ENCODE results near the gene ZNF451. TPM values are rescaled to one million over a fixed set of nuclear protein-coding genes. Genes with fewer than 3 reads are reported as not detected.

Gene ZNF451
- polyA plus RNA-seq, 2 donors: 7.3 to 9.1 TPM

DNA sequence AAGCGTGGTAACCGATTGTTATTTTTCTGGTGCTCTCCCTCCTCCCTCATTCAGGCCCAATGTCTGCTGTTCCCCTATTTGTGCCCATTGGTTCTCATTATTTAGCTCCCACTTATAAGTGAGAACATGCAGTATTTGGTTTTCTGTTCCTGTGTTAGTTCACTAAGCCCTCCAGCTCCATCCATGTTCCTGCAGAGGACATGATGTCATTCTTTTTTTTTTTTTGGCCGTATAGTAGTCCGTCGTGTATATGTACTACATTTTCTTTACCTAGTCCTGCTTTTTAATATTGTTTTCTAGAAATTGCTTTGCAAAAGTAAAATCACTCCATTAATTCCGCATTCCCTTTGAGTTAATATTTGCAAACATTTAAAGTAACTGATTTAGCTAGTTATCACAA is 23.1 kb downstream of the ZNF451 start:
- Histone ChIP-seq H3K4me1 (ENCODE audit: control insufficient read depth in 2 of 2, insufficient read depth in 2 of 2, low read length in 1 of 2) (no peaks in the 10 kb centered on the region), H3K27ac (ENCODE audit: low read depth in 2 of 2, low read length in 1 of 2) (no peak overlapping the region), H3K4me3 (ENCODE audit: low read depth in 1 of 2, low read length in 2 of 2) (no peak overlapping the region), H3K36me3 (ENCODE audit: control insufficient read depth in 2 of 2, insufficient read depth in 2 of 2, low read length in 1 of 2) (no peaks in the 10 kb centered on the region), H3K27me3 (ENCODE audit: control insufficient read depth in 1 of 2, insufficient read depth in 2 of 2, low read length in 2 of 2) (no peaks in the 10 kb centered on the region), H3K9me3 (ENCODE audit: control insufficient read depth in 2 of 2, insufficient read depth in 1 of 2, low read depth in 1 of 2, low read length in 1 of 2) (no peaks in the 10 kb centered on the region)
- 95 to 97% methylated on average over 6 of the region's 6 CpGs for WGBS, 2 donors

DNA sequence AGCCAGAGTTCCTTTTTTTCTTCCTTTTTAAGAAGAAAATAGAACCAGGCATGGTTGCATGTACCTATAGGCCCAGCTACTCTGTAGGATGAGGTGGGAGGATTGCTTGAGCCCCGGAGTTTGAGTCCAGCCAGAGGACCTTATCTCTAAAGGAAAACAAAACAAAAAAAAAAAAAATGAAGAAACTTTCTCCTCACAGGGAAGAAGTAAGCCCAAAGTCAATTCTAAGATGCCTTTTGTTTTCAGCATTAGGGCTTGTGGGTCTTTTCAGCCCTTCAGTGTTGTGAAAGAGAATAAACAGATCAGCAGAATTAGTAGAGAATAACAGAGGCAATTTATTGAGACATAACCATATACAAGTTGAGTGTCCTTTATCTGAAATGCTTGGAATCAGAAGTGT is 26.8 kb downstream of the ZNF451 start:
- no peaks in the 10 kb centered on the region for H3K27me3 ChIP-seq (ENCODE audit: control insufficient read depth in 1 of 2, insufficient read depth in 2 of 2, low read length in 2 of 2)
- no peak overlapping the region for H3K27ac ChIP-seq (ENCODE audit: low read depth in 2 of 2, low read length in 1 of 2)
- H3K4me1 ChIP-seq (ENCODE audit: control insufficient read depth in 2 of 2, insufficient read depth in 2 of 2, low read length in 1 of 2): no peaks in the 10 kb centered on the region
- H3K36me3 ChIP-seq (ENCODE audit: control insufficient read depth in 2 of 2, insufficient read depth in 2 of 2, low read length in 1 of 2): no peaks in the 10 kb centered on the region
- H3K9me3 ChIP-seq (ENCODE audit: control insufficient read depth in 2 of 2, insufficient read depth in 1 of 2, low read depth in 1 of 2, low read length in 1 of 2): no peaks in the 10 kb centered on the region
- H3K4me3 ChIP-seq (ENCODE audit: low read depth in 1 of 2, low read length in 2 of 2): no peak overlapping the region
- WGBS, 2 donors: 52 to 68% methylated on average over 1 of the region's 1 CpG

DNA sequence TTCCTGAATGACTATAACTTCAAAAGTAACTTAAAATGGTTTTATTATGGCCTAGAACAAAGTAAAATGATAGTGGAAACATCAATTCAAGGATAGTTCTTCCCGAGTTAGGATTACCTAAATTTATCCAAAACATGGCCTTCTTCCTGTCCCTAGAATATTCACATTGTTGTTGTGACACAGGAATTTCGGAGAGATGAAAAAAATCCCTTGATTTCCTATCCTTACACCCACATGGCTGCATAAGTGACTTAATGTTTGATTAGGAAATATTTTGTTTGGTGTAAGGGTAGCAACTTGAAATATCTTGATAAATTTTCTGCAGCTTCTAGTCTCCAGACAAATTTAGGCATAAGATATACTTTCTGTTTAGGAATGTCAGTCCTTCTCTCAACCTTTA is 27.8 kb downstream of the ZNF451 start:
- H3K9me3 ChIP-seq (ENCODE audit: control insufficient read depth in 2 of 2, insufficient read depth in 1 of 2, low read depth in 1 of 2, low read length in 1 of 2): no peaks in the 10 kb centered on the region
- no peak overlapping the region for H3K27ac ChIP-seq (ENCODE audit: low read depth in 2 of 2, low read length in 1 of 2)
- no peaks in the 10 kb centered on the region for H3K27me3 ChIP-seq (ENCODE audit: control insufficient read depth in 1 of 2, insufficient read depth in 2 of 2, low read length in 2 of 2)
- no peaks in the 10 kb centered on the region for H3K4me1 ChIP-seq (ENCODE audit: control insufficient read depth in 2 of 2, insufficient read depth in 2 of 2, low read length in 1 of 2)
- no peak overlapping the region for H3K4me3 ChIP-seq (ENCODE audit: low read depth in 1 of 2, low read length in 2 of 2)
- no peaks in the 10 kb centered on the region for H3K36me3 ChIP-seq (ENCODE audit: control insufficient read depth in 2 of 2, insufficient read depth in 2 of 2, low read length in 1 of 2)
- 80 to 82% methylated on average over 2 of the region's 2 CpGs for WGBS, 2 donors

DNA sequence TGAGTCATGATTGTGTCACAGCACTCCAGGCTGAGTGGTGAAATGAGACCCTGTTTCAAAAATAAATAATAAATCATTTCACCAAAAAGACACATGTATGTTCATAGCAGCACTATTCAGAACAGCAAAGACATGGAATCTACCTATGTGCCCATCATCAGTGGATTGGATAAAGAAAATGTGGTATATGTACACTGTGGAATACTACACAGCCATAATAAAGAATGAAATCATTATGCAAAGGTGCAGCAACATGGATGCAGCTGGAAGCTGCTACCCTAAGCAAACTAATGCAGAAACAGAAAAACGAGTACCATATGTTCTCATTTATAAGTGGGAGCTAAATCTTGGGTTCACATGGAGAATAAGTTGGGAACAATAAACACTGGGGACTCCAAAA is 33.1 kb downstream of the ZNF451 start:
- Histone ChIP-seq H3K27ac (ENCODE audit: low read depth in 2 of 2, low read length in 1 of 2) (no peak overlapping the region), H3K36me3 (ENCODE audit: control insufficient read depth in 2 of 2, insufficient read depth in 2 of 2, low read length in 1 of 2) (no peaks in the 10 kb centered on the region), H3K27me3 (ENCODE audit: control insufficient read depth in 1 of 2, insufficient read depth in 2 of 2, low read length in 2 of 2) (no peaks in the 10 kb centered on the region), H3K4me1 (ENCODE audit: control insufficient read depth in 2 of 2, insufficient read depth in 2 of 2, low read length in 1 of 2) (no peaks in the 10 kb centered on the region), H3K4me3 (ENCODE audit: low read depth in 1 of 2, low read length in 2 of 2) (no peak overlapping the region), H3K9me3 (ENCODE audit: control insufficient read depth in 2 of 2, insufficient read depth in 1 of 2, low read depth in 1 of 2, low read length in 1 of 2) (no peaks in the 10 kb centered on the region)
- 95 to 99% methylated on average over 1 of the region's 1 CpG for WGBS, 2 donors

DNA sequence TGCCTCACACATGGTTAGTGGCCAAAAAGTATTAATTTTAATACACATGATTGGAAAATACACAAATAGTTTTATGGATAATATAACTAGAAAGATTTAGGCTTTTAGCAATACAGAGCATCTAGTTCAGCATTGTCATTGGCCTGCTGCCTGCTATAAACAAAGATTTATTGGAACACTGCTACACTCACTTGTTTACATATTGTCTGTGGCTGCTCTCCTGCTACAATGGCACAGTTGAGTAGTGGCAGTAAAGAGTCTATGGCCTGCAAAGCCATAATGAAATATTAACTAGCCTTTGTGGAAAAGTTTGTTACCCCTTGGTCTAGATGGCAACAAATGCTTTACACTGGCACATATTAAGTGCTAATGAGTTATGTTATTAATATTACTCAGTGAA is 37.8 kb downstream of the ZNF451 start:
- Histone ChIP-seq H3K36me3 (ENCODE audit: control insufficient read depth in 2 of 2, insufficient read depth in 2 of 2, low read length in 1 of 2) (no peaks in the 10 kb centered on the region), H3K27me3 (ENCODE audit: control insufficient read depth in 1 of 2, insufficient read depth in 2 of 2, low read length in 2 of 2) (no peaks in the 10 kb centered on the region), H3K9me3 (ENCODE audit: control insufficient read depth in 2 of 2, insufficient read depth in 1 of 2, low read depth in 1 of 2, low read length in 1 of 2) (no peaks in the 10 kb centered on the region), H3K27ac (ENCODE audit: low read depth in 2 of 2, low read length in 1 of 2) (no peak overlapping the region), H3K4me3 (ENCODE audit: low read depth in 1 of 2, low read length in 2 of 2) (no peak overlapping the region), H3K4me1 (ENCODE audit: control insufficient read depth in 2 of 2, insufficient read depth in 2 of 2, low read length in 1 of 2) (no peaks in the 10 kb centered on the region)

DNA sequence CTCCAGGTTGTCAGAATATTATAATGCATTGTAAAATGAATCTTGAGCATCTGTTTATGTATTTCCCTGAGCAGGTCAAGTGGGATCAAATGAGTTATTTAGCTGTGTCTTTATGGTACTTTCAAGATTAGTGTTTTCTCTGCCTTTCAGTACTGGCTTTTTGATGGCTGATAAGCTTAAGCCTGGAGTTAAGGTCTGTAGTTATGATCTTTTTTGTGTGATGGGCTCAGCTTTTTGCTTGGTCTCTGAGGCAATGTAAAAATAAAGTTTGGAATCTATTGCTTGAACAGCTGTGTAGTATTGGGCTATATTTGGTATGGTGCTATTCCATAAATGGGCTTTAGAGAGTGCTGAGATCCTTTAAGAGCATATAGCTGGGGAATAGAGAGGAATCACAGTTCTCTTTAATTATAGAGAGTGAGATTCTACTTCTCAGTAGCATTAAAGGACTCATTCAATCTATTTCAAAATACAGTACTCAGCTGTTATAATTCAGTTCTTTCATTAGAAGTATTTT is 40.7 kb downstream of the ZNF451 start:
- Histone ChIP-seq H3K27ac (ENCODE audit: low read depth in 2 of 2, low read length in 1 of 2) (no peak overlapping the region), H3K9me3 (ENCODE audit: control insufficient read depth in 2 of 2, insufficient read depth in 1 of 2, low read depth in 1 of 2, low read length in 1 of 2) (no peaks in the 10 kb centered on the region), H3K36me3 (ENCODE audit: control insufficient read depth in 2 of 2, insufficient read depth in 2 of 2, low read length in 1 of 2) (peaks cover 0 to 3% of the 10 kb centered on the region in 2 donors), H3K27me3 (ENCODE audit: control insufficient read depth in 1 of 2, insufficient read depth in 2 of 2, low read length in 2 of 2) (no peaks in the 10 kb centered on the region), H3K4me3 (ENCODE audit: low read depth in 1 of 2, low read length in 2 of 2) (no peak overlapping the region), H3K4me1 (ENCODE audit: control insufficient read depth in 2 of 2, insufficient read depth in 2 of 2, low read length in 1 of 2) (no peaks in the 10 kb centered on the region)

DNA sequence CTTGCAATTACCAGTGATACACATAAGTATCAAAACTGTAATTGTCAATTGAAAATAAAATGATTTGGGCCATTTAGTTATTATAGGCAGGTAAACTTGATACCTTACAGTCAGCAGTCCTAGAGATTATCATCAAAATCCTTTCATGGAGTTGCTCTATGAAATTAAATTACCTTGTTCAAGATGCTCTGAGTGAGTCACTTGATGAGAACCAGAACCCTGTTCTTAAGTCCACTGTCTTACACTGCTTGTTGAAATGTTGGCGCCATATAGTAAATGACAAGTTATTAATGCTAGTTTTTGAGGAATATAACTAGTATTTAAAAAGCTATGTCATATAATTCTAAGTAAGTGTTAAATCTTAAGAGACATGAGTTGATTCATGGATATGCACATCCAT is 45.0 kb downstream of the ZNF451 start:
- Histone ChIP-seq H3K4me1 (ENCODE audit: control insufficient read depth in 2 of 2, insufficient read depth in 2 of 2, low read length in 1 of 2) (no peaks in the 10 kb centered on the region), H3K27me3 (ENCODE audit: control insufficient read depth in 1 of 2, insufficient read depth in 2 of 2, low read length in 2 of 2) (no peaks in the 10 kb centered on the region), H3K36me3 (ENCODE audit: control insufficient read depth in 2 of 2, insufficient read depth in 2 of 2, low read length in 1 of 2) (peaks cover 0 to 3% of the 10 kb centered on the region in 2 donors), H3K4me3 (ENCODE audit: low read depth in 1 of 2, low read length in 2 of 2) (no peak overlapping the region), H3K27ac (ENCODE audit: low read depth in 2 of 2, low read length in 1 of 2) (no peak overlapping the region), H3K9me3 (ENCODE audit: control insufficient read depth in 2 of 2, insufficient read depth in 1 of 2, low read depth in 1 of 2, low read length in 1 of 2) (no peaks in the 10 kb centered on the region)
- WGBS, 2 donors: 99 to 100% methylated on average over 1 of the region's 1 CpG

DNA sequence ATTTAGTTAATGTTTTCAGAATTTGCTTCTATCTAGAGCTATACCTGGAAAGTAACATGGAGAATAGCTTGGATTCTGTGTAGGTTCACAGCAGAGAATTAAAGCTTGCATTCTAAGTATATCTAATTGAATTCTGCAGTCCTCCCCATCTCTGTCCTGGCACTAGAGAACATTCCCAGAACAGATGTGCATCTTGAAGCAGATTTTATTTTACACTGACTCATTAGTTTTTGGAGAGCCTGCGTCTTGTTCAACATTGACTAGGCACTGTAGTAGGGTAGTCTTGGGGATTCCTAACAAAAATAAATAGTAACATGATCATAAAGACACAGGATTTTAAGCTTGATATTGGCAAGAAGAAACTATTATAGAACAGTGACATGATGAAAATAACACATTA is 45.9 kb downstream of the ZNF451 start:
- Histone ChIP-seq H3K36me3 (ENCODE audit: control insufficient read depth in 2 of 2, insufficient read depth in 2 of 2, low read length in 1 of 2) (peaks cover 0 to 3% of the 10 kb centered on the region in 2 donors), H3K9me3 (ENCODE audit: control insufficient read depth in 2 of 2, insufficient read depth in 1 of 2, low read depth in 1 of 2, low read length in 1 of 2) (no peaks in the 10 kb centered on the region), H3K27ac (ENCODE audit: low read depth in 2 of 2, low read length in 1 of 2) (no peak overlapping the region), H3K4me3 (ENCODE audit: low read depth in 1 of 2, low read length in 2 of 2) (no peak overlapping the region), H3K27me3 (ENCODE audit: control insufficient read depth in 1 of 2, insufficient read depth in 2 of 2, low read length in 2 of 2) (no peaks in the 10 kb centered on the region), H3K4me1 (ENCODE audit: control insufficient read depth in 2 of 2, insufficient read depth in 2 of 2, low read length in 1 of 2) (no peaks in the 10 kb centered on the region)
- 74 to 84% methylated on average over 1 of the region's 1 CpG for WGBS, 2 donors

DNA sequence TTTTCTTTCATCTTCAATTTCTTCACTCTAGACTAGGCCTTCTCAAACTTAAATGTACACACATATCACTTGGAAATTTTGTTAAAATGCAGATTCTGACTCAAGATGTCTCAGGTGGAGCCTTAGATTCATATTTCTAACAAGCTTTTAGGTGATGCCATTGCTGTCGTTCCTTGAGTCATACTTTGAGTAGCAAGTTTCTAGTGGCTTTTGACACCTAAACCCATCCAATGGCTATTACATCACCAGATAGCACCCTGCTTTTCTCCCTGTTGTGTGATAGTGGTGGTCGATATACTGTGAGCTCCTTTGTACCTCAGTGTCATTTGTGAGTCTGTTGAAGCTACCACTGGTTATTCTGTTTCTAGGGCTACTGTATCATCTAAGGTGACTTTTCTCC is 47.4 kb downstream of the ZNF451 start:
- Histone ChIP-seq H3K27me3 (ENCODE audit: control insufficient read depth in 1 of 2, insufficient read depth in 2 of 2, low read length in 2 of 2) (no peaks in the 10 kb centered on the region), H3K4me3 (ENCODE audit: low read depth in 1 of 2, low read length in 2 of 2) (no peak overlapping the region), H3K9me3 (ENCODE audit: control insufficient read depth in 2 of 2, insufficient read depth in 1 of 2, low read depth in 1 of 2, low read length in 1 of 2) (no peaks in the 10 kb centered on the region), H3K36me3 (ENCODE audit: control insufficient read depth in 2 of 2, insufficient read depth in 2 of 2, low read length in 1 of 2) (peaks cover 0 to 3% of the 10 kb centered on the region in 2 donors), H3K4me1 (ENCODE audit: control insufficient read depth in 2 of 2, insufficient read depth in 2 of 2, low read length in 1 of 2) (no peaks in the 10 kb centered on the region), H3K27ac (ENCODE audit: low read depth in 2 of 2, low read length in 1 of 2) (no peak overlapping the region)
- 91 to 94% methylated on average over 2 of the region's 2 CpGs for WGBS, 2 donors

DNA sequence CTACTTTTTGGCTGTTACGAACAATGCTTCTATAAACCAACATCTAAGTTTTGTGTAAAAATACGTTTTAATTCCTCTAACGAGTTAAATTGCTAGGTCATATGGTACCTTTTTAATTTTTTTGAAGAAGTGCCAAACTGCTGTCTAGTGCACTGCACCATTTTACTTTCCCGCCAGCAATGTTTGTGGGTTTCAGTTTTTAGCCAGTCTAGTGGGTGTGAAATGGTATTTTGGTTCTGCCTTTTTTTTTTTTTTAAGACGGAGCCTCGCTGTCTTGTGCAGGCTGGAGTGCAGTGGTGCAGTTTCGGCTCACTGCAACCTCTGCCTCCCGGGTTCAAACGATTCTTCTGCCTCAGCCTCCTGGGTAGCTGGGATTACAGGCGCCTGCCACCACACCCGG is 48.0 kb downstream of the ZNF451 start:
- Histone ChIP-seq H3K9me3 (ENCODE audit: control insufficient read depth in 2 of 2, insufficient read depth in 1 of 2, low read depth in 1 of 2, low read length in 1 of 2) (no peaks in the 10 kb centered on the region), H3K27ac (ENCODE audit: low read depth in 2 of 2, low read length in 1 of 2) (no peak overlapping the region), H3K36me3 (ENCODE audit: control insufficient read depth in 2 of 2, insufficient read depth in 2 of 2, low read length in 1 of 2) (peaks cover 0 to 3% of the 10 kb centered on the region in 2 donors), H3K4me3 (ENCODE audit: low read depth in 1 of 2, low read length in 2 of 2) (no peak overlapping the region), H3K27me3 (ENCODE audit: control insufficient read depth in 1 of 2, insufficient read depth in 2 of 2, low read length in 2 of 2) (no peaks in the 10 kb centered on the region), H3K4me1 (ENCODE audit: control insufficient read depth in 2 of 2, insufficient read depth in 2 of 2, low read length in 1 of 2) (no peaks in the 10 kb centered on the region)
- 94 to 96% methylated on average over 11 of the region's 11 CpGs for WGBS, 2 donors
